Ishikawa (cell line): ENCODE data around the gene TIMM23.

Source experiments
- EP300 ChIP-seq: IDR thresholded peaks from 2 replicates; pipeline ENCODE4 v1.6.1; 2012; ENCODE audit warnings: borderline replicate concordance
- RAD21 ChIP-seq: IDR thresholded peaks from 2 replicates; pipeline ENCODE4 v1.6.1; 2012; ENCODE audit warnings: low read depth
- REST ChIP-seq: IDR thresholded peaks from 2 replicates; pipeline ENCODE4 v1.6.1; 2012; ENCODE audit warnings: low read depth, mild to moderate bottlenecking
- TAF1 ChIP-seq: IDR thresholded peaks from 2 replicates; pipeline ENCODE4 v1.6.1; 2012; ENCODE audit warnings: low read depth, mild to moderate bottlenecking

GRCh38 chr10:46030091-46030937 is 58.0 kb downstream of the TIMM23 start, which contains the start of gene NCOA4:
- TF ChIP-seq EP300 (no peak), TAF1 (peak; percentile 84), RAD21 (no peak), REST (no peak)
